Panc1 (cell line): ENCODE results near the gene PNMA6F. TPM values are rescaled to one million over a fixed set of nuclear protein-coding genes. Genes with fewer than 3 reads are reported as not detected.
A peak's percentile ranks its signal among the peaks of the same experiment; 100 is the strongest.

Source experiments
- ATAC-seq: fragments of 200-7000 bp; cut with Tn5 transposase; 2 replicates; pipeline ENCODE4 v1.9.1; 2020; ENCODE audit warnings: mild to moderate bottlenecking, moderate library complexity
- BruUV-seq: library from RNA; stranded (reverse); fragments of 400-500 nt; replicated peaks from 2 replicates; lab custom pipeline; 2021; lab: Mats Ljungman, UMichigan
- CTCF ChIA-PET: fragments of 300-600 bp; sonication (Branson Sonifier 250); formaldehyde crosslinking; loops from one replicate; lab custom pipeline; 2022; ENCODE audit warnings: antibody characterized with exemption; lab: Charles Lee
- POLR2A ChIA-PET: fragments of 300-600 bp; sonication (Branson Sonifier 250); formaldehyde crosslinking; loops from one replicate; lab custom pipeline; 2022; ENCODE audit warnings: antibody characterized with exemption; lab: Charles Lee
- DNase-seq: peaks from one replicate; pipeline ENCODE4 v3.0.0-alpha.2; 2010; ENCODE audit warnings: low read depth, low spot score
- H3K27ac ChIP-seq: 2 replicates; pipeline ENCODE4 v1.5.1; 2011; ENCODE audit warnings: mild to moderate bottlenecking, low read length, inconsistent platforms
- H3K27me3 ChIP-seq: fragments of 200-500 bp; sonication (Bioruptor generic); 2 replicates; pipeline ENCODE4 v1.6.0; 2014; ENCODE audit warnings: low read length, inconsistent platforms; ENCODE audit not compliant: control insufficient read depth, insufficient read depth
- H3K36me3 ChIP-seq: fragments of 200-500 bp; sonication (Bioruptor generic); 2 replicates; pipeline ENCODE4 v1.5.1; 2014; ENCODE audit warnings: inconsistent platforms, mild to moderate bottlenecking, low read length, moderate library complexity; ENCODE audit not compliant: control insufficient read depth, insufficient read depth
- H3K4me1 ChIP-seq: 2 replicates; pipeline ENCODE4 v1.5.1; 2011; ENCODE audit warnings: inconsistent platforms, mild to moderate bottlenecking, low read length, moderate library complexity; ENCODE audit not compliant: control insufficient read depth, insufficient read depth
- H3K4me3 ChIP-seq, 2 experiments: 2 replicates each; pipeline ENCODE4 v1.5.1; 2011 to 2012; ENCODE audit warnings: low read depth in 2 of 2, low read length in 2 of 2, mild to moderate bottlenecking in 2 of 2, inconsistent platforms in 1 of 2, moderate library complexity in 1 of 2
- H3K9me3 ChIP-seq: fragments of 200-500 bp; sonication (Bioruptor generic); 2 replicates; pipeline ENCODE4 v1.5.1; 2014; ENCODE audit warnings: low read depth, mild to moderate bottlenecking, inconsistent platforms, low read length, moderate library complexity; ENCODE audit not compliant: control insufficient read depth, insufficient read depth
- POLR2AphosphoS5 ChIP-seq: IDR thresholded peaks from 2 replicates; pipeline ENCODE4 v1.6.1; 2012; ENCODE audit warnings: mild to moderate bottlenecking, low read depth, low read length, moderate library complexity
- SIN3A ChIP-seq: IDR thresholded peaks from 2 replicates; pipeline ENCODE4 v1.6.1; 2012; ENCODE audit warnings: low read depth, mild to moderate bottlenecking, low read length, moderate library complexity, borderline replicate concordance; ENCODE audit not compliant: insufficient read depth
- TCF7L2 ChIP-seq: IDR thresholded peaks from 2 replicates; pipeline ENCODE4 v1.6.1; 2011; ENCODE audit warnings: mild to moderate bottlenecking, low read depth, low read length, inconsistent platforms
- in situ Hi-C: cut with HindIII; loops from 2 replicates; pipeline ENCODE4 v1.10.0; 2016; ENCODE audit warnings: low sequenced_read_pairs, low pct_unique_long_range_greater_than_20kb
- intact Hi-C: fragments of 100-400 bp; cut with micrococcal nuclease; formaldehyde crosslinking; loops from one replicate; pipeline ENCODE4 v1.10.0; 2022; ENCODE audit not compliant: unreplicated experiment
- total RNA-seq: library from RNA; stranded (reverse); gene quantifications from one replicate; pipeline ENCODE4 v1.2.1, GENCODE V29; 2021; ENCODE audit not compliant: unreplicated experiment
- TF ChIP-seq, protein P1 (sequence below): fragments of 450-650 bp; IDR thresholded peaks from 2 replicates; pipeline ENCODE4 v1.5.1; 2017; ENCODE audit warnings: mild to moderate bottlenecking
- TF ChIP-seq, protein P2 (sequence below), 2 experiments: IDR thresholded peaks; 2 replicates each; pipeline ENCODE4 v1.6.1; 2011 to 2012; ENCODE audit warnings: low read depth in 2 of 2, control low read depth in 1 of 2, low read length in 1 of 2, mild to moderate bottlenecking in 1 of 2, moderate library complexity in 1 of 2; ENCODE audit not compliant: insufficient read depth in 1 of 2

Gene PNMA6F
- total RNA-seq, 1 experiment from 2014 or later, result not detected

DNA sequence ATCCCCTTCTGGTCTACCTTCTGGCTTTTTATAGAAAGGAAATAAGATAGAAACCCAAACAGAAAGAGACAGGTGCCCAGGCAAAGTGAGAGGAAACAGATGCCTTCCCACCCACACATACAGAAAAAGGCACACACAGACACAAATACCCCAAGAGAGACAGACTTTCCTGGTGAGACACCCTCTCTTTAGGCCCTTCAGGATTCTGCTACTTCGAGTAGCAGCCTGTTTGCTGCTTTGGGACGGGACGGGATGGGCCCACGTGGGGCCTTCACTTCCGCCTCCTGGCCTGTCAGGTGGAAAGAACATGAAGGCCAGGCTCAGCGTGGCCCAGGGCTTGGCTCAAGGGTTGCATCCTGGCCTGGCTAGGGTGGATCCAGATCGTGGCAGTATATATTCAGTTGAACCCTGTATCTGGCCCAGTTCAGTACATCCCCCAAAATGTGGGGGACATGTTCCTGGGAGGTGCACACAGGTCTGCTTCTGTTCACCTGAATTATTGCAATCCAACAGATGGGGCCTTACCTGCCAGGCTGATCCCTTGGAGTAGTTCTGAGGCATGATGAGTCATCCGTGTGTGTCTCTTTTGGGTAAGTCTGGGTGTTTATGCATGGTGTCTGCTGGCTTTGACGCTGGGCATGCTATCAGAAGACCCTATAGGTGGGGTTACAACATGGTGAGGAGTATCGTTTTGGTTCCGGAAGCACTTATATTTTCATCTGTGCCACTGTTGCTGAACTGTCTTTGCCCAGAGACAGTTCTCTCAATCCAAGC lies 14.7 kb upstream of the PNMA6F start:
- intact Hi-C loops, result no loop called here
- no peaks in the 10 kb centered on the region for H3K4me1 ChIP-seq
- H3K4me3 ChIP-seq, result no peak overlapping the region
- no peaks in the 10 kb centered on the region for H3K36me3 ChIP-seq
- no peaks in the 10 kb centered on the region for H3K27me3 ChIP-seq
- no peak for DNase-seq
- POLR2A ChIA-PET, result interaction anchor here (0.5 kb wide), 1 partner anchor 37 kb away, joined by 5 read pairs; no protein-coding TSS in a partner anchor
- H3K9me3 ChIP-seq, result no peaks in the 10 kb centered on the region
- no TSS peak for BruUV-seq
- TF ChIP-seq SIN3A (no peak), TCF7L2 (no peak), POLR2AphosphoS5 (no peak)
- TF ChIP-seq, protein P1, sequence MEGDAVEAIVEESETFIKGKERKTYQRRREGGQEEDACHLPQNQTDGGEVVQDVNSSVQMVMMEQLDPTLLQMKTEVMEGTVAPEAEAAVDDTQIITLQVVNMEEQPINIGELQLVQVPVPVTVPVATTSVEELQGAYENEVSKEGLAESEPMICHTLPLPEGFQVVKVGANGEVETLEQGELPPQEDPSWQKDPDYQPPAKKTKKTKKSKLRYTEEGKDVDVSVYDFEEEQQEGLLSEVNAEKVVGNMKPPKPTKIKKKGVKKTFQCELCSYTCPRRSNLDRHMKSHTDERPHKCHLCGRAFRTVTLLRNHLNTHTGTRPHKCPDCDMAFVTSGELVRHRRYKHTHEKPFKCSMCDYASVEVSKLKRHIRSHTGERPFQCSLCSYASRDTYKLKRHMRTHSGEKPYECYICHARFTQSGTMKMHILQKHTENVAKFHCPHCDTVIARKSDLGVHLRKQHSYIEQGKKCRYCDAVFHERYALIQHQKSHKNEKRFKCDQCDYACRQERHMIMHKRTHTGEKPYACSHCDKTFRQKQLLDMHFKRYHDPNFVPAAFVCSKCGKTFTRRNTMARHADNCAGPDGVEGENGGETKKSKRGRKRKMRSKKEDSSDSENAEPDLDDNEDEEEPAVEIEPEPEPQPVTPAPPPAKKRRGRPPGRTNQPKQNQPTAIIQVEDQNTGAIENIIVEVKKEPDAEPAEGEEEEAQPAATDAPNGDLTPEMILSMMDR, result no peak
- TF ChIP-seq, protein P2, sequence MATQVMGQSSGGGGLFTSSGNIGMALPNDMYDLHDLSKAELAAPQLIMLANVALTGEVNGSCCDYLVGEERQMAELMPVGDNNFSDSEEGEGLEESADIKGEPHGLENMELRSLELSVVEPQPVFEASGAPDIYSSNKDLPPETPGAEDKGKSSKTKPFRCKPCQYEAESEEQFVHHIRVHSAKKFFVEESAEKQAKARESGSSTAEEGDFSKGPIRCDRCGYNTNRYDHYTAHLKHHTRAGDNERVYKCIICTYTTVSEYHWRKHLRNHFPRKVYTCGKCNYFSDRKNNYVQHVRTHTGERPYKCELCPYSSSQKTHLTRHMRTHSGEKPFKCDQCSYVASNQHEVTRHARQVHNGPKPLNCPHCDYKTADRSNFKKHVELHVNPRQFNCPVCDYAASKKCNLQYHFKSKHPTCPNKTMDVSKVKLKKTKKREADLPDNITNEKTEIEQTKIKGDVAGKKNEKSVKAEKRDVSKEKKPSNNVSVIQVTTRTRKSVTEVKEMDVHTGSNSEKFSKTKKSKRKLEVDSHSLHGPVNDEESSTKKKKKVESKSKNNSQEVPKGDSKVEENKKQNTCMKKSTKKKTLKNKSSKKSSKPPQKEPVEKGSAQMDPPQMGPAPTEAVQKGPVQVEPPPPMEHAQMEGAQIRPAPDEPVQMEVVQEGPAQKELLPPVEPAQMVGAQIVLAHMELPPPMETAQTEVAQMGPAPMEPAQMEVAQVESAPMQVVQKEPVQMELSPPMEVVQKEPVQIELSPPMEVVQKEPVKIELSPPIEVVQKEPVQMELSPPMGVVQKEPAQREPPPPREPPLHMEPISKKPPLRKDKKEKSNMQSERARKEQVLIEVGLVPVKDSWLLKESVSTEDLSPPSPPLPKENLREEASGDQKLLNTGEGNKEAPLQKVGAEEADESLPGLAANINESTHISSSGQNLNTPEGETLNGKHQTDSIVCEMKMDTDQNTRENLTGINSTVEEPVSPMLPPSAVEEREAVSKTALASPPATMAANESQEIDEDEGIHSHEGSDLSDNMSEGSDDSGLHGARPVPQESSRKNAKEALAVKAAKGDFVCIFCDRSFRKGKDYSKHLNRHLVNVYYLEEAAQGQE (IDR thresholded peaks at IDR 0.05; ENCODE audit: insufficient read depth in 1 of 2, low read depth in 2 of 2, low read length in 1 of 2), result no peak
- H3K27ac ChIP-seq, result no peak overlapping the region
- CTCF ChIA-PET, result no interaction called here
- in situ Hi-C loops, result no loop called here
- no peak for ATAC-seq

DNA sequence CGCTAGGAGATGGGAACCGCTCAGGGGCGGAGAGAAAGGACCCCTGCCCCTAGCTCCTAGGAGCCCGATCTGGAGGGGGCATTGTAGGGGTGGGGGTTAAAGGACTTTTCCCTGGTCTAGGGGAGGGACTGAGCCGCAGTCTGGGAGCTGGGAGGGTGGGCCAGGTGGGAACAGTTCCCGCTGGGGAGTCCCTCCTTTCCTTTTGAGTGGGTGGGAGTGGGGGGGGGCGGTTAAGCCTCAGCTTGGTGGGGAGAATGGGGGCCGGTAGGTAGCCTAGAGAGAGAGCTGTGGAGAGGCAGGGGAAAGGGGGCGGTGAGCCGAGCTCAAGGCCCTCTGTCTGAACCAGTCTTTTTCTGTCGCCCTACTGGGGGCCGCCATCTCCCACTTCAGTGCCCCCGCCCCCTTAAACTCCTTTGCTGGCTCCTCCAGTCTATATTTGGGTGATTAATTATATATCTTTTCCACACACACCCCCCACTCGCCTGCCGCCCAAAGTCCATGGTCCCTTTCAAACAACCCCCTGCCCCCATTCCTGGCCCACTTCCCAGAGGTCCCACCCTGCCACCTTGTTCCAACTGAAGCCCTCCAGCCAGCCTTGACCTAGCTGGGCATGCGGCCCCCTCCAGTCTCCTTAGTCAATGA lies 13.2 kb upstream of the PNMA6F start:
- DNase-seq (no peak), ATAC-seq (no peak)
- TF ChIP-seq TCF7L2 (no peak), SIN3A (no peak), POLR2AphosphoS5 (no peak)
- TF ChIP-seq, protein P2 (IDR thresholded peaks at IDR 0.05; ENCODE audit: insufficient read depth in 1 of 2, low read depth in 2 of 2, low read length in 1 of 2), result no peak
- TF ChIP-seq, protein P1, result no peak
- peak overlapping the region; percentile 61 to 69 for H3K4me3 ChIP-seq
- H3K27ac ChIP-seq, result no peak overlapping the region; the same call in 1 of the 2 replicates
- ChIA-PET POLR2A (no interaction called here), CTCF (no interaction called here)
- H3K9me3 ChIP-seq, result no peaks in the 10 kb centered on the region
- no peaks in the 10 kb centered on the region for H3K4me1 ChIP-seq
- H3K27me3 ChIP-seq, result no peaks in the 10 kb centered on the region
- BruUV-seq, result no TSS peak
- intact Hi-C loops (no loop called here), in situ Hi-C loops (no loop called here)
- H3K36me3 ChIP-seq, result no peaks in the 10 kb centered on the region
